HG02884 (cell line): ENCODE data around the gene CPN2.

Experiments used
- ATAC-seq: cut with Tn5 transposase; IDR thresholded peaks from one replicate; pipeline ENCODE4 v1.9.1; 2021; ENCODE audit warnings: mild to moderate bottlenecking, moderate library complexity; ENCODE audit not compliant: unreplicated experiment

CPN2 gene

DNA sequence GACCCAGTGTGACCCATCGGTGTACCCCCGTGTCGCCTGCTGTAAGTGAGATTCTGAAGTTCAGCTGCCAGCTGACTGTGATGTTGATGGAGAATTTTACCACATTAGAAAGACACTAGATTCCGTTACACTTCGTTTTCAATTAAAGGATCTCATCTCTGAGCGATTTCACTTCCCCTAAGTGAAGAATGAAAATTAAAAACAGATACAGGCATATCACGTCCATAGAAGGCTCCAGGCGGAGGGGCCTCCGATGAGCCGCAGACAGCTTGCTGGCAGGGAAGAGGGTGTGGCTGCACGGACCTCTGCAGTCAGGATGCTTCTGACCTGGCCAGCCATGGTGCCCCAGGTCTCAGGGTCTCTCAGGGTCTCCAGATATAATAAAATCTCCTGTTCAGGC is 6.6 kb upstream of the CPN2 start:
- ATAC-seq, result no peak

GRCh38 chr3:194355379-194355778 is 4.3 kb upstream of the CPN2 start:
- ATAC-seq, result no peak

- no peak for ATAC-seq
Measured at GRCh38 chr3:194354315-194354714, 3.2 kb upstream of the CPN2 start.

DNA sequence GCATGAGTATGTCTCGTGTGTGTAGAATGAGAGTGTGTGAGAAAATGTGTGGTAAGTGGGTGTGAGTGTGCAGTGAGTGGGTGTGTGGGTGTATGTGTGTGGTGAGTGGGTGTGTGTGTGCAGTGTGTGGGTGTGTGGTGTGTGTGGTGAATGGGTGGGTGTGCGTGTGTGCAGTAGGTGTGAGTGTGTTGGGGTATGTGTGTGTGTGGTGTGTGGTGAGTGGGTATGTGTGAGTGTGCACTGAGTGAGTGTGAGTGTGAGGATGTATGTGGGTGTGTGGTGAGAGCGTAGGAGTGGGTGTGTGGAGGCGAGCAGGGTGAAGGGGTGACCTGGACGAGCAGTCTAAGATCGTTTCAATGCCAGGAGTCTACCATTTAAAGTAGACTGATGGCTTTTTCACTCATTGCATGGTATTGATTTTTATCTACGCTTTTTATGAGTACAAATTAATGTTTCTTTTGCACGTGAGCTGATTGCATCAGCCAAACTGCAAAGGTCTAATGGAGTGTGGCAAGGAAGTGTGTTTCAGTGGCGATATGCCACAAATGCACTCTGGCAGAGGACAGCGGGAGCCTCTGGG is 1.6 kb upstream of the CPN2 start:
- ATAC-seq, result no peak

GRCh38 chr3:194351952-194352536 is 916 bp upstream of the CPN2 start:
- no peak for ATAC-seq

DNA sequence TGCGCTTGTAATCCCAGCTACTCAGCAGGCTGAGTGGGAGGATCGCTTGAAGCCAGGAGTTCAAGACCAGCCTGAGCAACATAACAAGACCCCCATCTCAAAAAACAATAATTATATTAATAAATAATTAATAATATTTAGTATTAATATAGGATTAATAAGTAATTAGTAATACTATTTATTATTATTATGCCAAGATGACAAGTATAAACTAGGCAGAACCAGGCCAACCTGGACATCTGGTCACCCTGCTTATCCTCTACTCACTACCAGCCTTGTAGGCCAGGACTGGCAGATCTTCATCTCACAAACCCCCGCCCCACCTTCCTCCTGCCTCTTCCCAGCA is 429 bp downstream of the CPN2 start:
- no peak for ATAC-seq

DNA sequence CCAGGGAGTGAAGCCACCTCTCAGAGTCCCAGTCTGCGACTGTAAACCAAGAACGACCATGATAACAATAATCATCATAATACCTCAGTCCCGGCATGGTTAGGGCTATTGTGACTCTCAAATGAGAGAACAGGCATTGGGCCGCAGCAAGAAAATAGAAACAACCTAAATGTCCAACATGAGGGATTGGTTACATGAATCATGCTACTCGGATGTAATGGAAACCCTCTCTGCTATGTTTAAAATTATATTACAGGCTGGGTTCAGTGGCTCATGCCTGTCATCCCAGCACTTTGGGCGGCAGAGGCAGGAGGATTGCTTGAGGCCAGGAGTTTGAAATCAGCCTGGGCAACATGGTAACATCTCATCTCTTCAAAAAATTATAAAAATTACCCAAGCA is 2.8 kb downstream of the CPN2 start:
- no peak for ATAC-seq

- ATAC-seq, result no peak
Measured at GRCh38 chr3:194346621-194347020, 4.5 kb downstream of the CPN2 start.

GRCh38 chr3:194346035-194346434 is 5.1 kb downstream of the CPN2 start:
- ATAC-seq, result no peak

GRCh38 chr3:194344012-194344411 is 7.1 kb downstream of the CPN2 start:
- ATAC-seq, result no peak

GRCh38 chr3:194343561-194343893 is 7.6 kb downstream of the CPN2 start:
- no peak for ATAC-seq

DNA sequence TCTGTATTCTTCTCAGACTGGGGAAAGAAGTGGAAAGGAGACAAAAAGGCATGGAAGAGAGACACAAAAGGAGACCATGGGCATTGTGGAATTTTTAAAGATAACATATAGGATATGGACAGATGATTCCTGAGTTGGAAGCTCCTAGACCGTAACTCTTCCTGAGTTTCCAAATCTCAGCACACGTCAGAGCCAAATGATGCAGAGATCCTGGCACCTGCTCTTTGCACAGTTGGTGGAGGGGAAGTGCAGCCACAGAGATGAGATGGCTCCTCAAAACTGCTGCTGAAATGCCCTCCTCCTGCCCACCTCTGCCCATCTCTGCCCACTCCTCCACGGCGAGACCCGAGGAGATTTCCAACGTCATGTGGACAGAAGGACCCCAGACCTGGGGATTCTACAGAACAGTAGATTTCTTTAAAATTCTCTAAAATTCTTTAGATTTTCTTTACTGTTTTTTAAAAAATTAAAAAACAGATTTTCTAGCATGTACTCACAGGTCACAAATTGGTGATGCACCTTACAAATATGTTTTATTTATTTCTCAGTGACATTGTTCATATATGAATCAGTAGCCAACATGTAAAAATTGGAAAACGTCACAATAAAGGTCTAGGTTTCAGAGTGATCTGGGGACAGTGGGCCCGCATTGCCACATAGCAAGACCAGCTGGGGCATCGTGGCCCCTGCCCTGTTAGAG is 8.1 kb downstream of the CPN2 start:
- no peak for ATAC-seq

- ATAC-seq, result no peak
Measured at GRCh38 chr3:194340757-194341400, 10.2 kb downstream of the CPN2 start.

DNA sequence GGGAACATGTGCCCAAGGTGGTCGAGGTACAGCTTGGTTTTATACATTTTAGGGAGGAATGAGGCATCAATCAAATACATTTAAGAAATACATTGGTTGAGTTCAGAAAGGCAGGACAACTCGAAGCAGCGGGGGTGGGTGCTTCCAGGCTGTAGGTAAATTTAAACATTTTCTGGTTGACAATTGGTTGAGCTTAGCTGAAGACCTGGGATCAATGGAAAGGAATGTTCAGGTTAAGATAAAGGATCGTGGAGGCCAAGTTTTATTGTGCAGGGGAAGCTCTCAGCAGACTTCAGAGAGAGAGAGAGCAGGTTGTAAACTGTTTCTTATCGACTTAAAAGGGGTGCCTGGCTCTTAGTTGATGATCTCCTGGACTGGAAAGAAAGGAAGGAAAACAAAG is 11.3 kb downstream of the CPN2 start:
- no peak for ATAC-seq

DNA sequence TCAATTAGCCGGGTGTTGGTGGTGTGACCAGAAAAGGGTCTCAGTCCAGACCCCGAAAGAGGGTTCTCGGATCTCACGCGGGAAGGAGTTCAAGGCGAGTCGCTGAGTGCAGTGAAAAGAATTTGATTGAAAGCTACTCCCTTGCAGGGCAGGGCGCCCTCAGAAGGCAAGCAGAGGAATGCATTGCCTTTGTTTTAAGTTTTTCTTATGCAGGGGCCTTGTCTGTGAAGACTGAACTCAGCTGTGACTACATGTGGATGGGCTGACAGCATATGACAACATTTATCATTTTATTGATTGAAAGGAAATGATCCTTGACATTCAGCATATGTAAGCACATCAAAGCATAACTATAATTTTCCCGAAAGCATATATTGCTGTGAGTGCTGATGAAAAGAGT is 11.8 kb downstream of the CPN2 start:
- no peak for ATAC-seq

- ATAC-seq, result no peak
Measured at GRCh38 chr3:194337965-194338753, 13.0 kb downstream of the CPN2 start.

GRCh38 chr3:194336601-194337355 is 14.3 kb downstream of the CPN2 start:
- ATAC-seq, result no peak

- no peak for ATAC-seq
Measured at GRCh38 chr3:194333981-194334320, 17.2 kb downstream of the CPN2 start.

DNA sequence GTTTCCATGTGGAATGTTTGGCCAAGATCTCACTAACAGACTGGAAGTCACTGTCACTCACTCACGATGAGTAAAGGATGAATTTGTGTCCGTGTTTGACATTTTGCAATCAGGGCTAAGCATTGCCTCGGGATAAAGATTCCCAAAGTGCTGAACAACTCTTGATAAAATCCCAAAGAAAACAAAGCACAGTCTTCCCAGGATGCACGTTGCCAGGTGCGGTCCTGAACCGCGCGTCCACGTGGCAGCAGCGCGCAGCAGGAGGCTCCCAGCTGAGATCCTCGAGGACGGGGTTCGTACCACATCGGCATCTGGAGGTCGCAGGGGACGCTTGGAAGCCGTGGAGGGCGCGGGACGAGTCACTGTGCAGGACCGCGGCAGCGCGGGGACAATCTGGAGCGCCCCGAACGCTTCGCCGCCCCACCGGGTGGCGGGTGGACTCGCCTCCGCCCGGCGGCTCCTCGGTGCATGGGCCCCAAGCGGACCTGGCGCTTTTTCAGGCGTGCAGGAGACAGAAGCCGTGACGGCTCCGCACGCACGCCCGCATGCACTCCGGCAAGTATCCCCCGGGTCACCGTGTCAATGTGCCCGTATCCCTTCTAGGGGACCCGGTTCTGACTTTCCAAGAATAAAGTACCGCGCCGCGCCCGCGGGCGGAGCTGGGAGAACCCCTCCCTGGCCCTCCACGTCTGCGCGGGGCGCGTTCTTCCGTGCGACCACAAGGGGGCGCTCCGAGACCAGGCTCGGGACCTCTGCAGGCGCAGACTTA is 17.7 kb downstream of the CPN2 start:
- peak; percentile 93 for ATAC-seq

GRCh38 chr3:194332858-194333211 is 18.3 kb downstream of the CPN2 start:
- no peak for ATAC-seq
